ENCODE results near the gene MGME1. TPM values are rescaled to one million over a fixed set of nuclear protein-coding genes. Genes with fewer than 3 reads are reported as not detected.
A peak's percentile ranks its signal among the peaks of the same experiment; 100 is the strongest.
"Not testable (repeated sequence)": the region's sequence is repeated elsewhere in the genome, so short reads cannot be mapped to it uniquely, and the experiment has no call there.

MGME1 gene
- total RNA-seq, 1 donor from 2014 or later = 12.8 TPM

DNA sequence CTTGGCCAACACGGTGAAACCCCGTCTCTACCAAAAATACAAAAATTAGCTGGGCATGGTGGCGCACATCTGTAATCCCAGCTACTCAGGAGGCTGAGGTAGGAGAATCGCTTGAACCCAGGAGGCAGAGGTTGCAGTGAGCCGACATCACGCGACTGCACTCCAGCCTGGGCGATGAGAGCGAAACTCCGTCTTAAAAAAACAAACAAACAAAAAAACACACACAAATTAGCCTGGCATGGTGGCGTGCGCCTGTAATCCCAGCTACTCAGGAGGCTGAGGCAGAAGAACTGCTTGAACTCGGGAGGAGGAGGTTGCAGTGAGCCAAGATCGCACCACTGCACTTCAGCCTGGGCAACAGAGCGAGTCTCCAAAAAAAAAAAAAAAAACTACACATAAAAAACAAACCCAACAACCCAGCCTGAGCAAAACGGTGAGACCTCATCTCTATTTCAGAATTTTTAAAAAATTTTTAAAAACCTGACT, 8.4 kb upstream of the MGME1 start:
- ATAC-seq = not testable (repeated sequence)

- no peak for ATAC-seq
Observed at GRCh38 chr20:17960927-17961586, 7.8 kb upstream of the MGME1 start.

DNA sequence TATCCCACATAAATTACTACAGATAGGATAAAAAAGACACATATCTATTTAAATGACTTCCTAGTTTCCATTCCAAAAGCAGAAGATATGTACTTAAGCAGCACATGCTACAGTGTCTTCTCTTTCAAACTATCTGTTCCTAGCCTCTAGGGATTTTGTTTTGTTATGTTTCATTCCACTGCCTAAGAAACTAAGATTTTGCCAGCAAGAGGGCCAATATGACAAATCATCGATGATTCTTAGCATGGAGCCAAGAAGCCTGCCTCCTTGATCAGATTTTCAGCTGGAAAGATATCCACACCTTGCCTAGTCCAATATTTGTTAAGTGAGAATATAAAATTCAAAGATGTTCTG, 7.3 kb upstream of the MGME1 start:
- no peak for ATAC-seq

DNA sequence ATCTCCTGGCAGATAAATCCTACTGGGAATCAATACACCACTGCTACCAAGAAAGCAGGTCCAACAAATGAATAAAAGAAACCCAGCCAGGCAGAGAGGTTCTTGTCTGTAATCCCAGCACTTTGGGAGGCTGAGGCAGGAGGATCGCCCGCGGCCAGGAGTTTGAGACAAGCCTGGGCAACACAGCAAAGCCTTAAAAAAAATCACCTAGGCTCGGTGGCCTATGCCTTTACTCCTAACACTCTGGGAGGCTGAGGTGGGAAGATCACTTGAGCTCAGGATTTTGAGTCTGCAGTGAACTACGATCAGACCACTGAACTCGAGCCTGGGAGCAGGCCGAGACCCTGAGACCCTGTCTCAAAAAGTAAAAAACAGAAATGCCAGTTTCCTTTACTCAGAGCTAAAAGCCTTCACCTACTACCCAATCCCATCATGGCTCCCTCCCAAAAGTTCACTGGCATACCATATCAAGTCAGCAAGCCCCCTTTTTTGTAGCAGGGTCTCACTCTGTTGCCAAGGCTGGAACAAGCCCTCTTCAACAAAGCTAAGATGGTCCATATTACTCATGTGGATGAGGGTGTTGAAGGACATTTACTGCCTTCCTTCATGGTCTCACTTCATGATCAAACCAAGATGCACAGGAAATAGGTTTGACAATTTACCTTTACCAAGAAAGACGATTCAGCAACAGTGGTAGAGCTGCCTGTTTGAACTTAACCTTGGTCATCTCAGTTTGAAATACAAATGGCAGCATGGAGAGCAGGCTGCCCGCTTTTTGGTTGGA, 5.5 kb upstream of the MGME1 start:
- no peak for ATAC-seq

DNA sequence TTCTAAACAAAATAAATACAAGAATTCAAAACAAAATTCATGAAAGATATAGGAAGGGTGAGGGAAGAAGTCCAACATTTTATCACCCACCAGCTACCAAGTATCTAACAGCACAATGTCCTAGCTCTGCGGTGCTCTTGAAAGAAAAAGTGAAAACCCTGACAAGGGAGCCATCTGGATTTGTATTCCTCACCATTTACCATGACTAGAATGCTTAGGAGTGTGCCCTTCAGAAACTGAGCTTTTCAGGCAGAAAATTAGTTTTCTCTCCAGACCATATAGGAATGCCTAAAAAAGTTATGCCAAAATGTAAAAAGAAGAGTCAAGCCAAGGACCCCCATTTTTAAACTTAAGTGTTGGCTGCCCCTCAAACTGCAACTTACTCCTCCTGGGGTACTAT, 4.7 kb upstream of the MGME1 start:
- ATAC-seq = no peak

- ATAC-seq = no peak
Observed at GRCh38 chr20:17964632-17965031, 4.2 kb upstream of the MGME1 start.

GRCh38 chr20:17965042-17965697, 3.6 kb upstream of the MGME1 start:
- no peak for ATAC-seq

- ATAC-seq = no peak
Observed at GRCh38 chr20:17966432-17967310, 2.1 kb upstream of the MGME1 start.

GRCh38 chr20:17967521-17968365, 1.1 kb upstream of the MGME1 start:
- ATAC-seq = no peak

DNA sequence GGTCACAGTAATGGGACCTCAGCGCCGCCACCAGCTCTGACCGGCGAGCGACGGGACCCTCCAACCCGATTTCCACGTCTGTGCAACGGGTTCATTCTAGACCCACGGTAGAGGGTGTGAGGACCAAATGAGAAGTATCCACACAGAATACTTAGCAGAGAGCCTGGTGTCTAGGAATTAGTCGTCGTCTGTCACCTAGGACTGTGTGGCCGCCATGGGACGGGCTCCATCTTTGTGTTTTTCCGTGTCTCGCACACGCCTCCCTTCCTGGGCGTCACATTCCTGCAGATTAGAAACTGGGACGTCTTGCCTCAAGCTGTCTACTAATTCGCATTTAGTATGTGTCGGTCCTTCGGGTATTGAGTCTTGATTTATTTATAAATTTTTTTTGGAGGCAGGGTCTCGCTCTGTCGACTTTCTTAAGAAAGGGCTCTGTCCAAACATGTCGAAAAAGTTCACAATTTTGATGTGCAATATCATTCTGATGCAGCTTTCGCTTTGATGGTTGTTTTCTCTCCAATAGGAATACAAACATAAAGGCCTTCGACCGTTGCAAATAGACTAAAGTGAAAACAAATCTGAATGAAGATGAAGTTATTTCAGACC, 563 bp downstream of the MGME1 start:
- peak; percentile 21 for ATAC-seq

DNA sequence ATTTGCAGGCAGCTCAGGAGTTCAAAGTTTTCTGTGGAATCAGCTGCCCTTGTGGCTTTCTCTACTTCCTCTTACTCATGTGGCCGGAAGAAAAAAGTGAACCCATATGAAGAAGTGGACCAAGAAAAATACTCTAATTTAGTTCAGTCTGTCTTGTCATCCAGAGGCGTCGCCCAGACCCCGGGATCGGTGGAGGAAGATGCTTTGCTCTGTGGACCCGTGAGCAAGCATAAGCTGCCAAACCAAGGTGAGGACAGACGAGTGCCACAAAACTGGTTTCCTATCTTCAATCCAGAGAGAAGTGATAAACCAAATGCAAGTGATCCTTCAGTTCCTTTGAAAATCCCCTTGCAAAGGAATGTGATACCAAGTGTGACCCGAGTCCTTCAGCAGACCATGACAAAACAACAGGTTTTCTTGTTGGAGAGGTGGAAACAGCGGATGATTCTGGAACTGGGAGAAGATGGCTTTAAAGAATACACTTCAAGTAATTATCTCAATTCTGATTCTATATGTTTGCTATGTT, 1.1 kb downstream of the MGME1 start:
- ATAC-seq = no peak

DNA sequence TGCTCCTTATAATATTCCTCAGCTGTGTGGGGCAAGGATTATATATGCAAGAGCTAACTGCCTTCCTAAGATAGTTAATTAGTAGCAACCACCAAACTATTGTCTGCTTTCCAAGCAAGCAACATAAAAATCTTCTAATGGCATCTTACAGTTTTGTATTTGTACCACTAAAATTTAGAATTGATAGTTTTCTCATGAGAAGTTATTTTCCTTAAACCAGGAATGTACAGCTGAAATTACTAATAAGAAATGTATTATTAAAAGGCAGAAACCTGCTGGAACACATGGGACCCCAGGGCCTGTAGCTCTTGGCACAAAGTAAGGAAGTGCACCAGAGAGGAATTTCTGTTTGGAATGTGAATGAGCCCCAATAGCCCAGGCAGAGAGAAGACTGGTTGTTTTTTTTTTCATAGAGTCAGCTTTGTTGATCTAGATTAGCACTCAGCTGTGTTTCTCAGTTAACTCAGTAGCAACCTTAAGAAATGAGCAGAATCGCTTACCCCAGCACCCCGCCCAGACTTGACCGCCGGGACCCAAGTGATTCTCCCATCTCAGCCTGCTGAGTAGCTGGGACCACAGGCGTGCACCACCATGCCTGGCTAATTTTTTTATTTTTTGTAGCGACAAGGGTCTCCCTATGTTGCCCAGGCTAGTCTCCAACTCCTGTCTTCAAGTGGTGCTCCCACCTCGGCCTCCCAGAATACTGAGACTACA, 2.6 kb downstream of the MGME1 start:
- no peak for ATAC-seq

GRCh38 chr20:17972121-17972520, 3.3 kb downstream of the MGME1 start:
- no peak for ATAC-seq

DNA sequence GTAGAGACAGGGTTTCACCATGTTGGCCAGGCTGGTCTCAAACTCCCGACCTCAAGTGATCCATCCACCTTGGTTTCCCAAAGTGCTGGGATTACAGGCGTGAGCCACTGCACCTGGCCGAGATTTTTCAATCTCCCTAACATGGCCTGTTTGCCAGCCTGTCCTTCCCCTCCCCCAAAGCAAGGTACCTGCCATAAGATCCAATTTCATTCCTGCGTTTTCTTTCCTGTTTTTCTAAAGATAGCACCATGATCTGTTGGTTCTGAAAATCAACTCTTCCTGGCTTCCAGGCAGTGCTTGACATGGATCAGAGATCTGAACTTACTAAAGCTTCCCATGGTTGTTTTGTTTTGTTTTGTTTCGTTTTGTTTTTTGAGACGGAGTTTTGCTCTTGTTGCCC, 7.5 kb downstream of the MGME1 start:
- ATAC-seq = no peak

DNA sequence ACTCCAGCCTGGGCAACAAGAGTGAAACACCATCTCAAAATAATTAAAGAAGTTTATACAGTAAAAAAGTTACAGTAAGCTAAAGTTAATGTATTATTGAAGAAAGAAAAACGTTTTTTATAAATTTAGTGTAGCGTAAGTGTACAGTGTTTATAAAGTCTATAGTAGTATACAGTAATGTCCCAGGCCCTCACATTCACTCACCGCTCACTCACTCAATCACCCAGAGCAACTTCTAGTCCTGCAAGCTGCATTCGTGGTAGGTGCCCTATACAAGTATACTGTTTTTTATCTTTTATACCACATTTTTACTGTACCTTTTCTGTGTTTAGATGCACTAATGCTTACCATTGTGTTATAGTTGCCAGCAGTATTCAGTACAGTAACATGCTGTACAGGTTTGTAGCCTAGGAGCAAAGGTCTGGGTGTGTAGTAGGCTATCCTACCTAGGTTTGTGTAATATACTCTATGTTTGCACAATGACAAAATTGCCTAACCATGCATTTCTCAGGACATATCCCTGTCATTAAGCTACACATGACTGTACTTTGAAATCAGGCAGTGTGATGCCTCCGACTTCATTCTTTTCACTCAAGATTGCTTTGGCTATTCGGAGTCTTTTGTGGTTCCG, 16.7 kb downstream of the MGME1 start:
- peak; percentile 92 for ATAC-seq

GRCh38 chr20:17987988-17988387, 19.2 kb downstream of the MGME1 start:
- ATAC-seq = no peak

DNA sequence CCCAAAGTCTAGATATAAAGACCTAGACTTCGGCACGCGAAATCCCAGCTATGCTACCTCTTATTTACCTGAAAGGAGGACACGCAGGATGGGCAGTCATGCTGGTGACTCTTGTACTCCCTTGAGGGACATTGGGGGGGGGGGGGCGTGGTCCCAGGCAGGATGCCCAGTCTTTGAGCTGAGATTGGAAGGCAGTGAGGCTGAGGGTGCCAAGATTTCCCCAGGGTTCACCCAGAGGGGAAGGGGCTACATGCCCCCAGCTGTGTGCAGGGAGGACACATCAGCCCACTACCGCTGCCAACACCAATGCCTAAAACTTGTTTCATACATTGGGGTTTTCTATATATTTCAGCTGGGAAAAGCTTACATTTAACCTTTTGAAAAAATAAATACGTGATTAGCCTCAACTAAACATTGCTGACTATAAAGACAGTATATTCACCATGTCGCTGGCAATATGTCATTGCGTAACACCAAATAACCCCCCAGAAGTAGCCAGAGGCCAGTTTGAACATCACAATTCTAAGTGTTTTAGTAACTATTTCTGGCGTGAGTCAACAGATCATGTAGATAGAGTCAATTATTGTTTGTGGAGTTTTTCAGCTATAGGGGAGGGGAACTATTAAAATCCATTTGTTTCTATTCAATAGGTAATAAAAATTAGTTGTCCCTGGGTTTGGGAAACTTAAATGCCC, 21.6 kb downstream of the MGME1 start:
- ATAC-seq = no peak

GRCh38 chr20:17992224-17992637, 23.4 kb downstream of the MGME1 start:
- no peak for ATAC-seq

DNA sequence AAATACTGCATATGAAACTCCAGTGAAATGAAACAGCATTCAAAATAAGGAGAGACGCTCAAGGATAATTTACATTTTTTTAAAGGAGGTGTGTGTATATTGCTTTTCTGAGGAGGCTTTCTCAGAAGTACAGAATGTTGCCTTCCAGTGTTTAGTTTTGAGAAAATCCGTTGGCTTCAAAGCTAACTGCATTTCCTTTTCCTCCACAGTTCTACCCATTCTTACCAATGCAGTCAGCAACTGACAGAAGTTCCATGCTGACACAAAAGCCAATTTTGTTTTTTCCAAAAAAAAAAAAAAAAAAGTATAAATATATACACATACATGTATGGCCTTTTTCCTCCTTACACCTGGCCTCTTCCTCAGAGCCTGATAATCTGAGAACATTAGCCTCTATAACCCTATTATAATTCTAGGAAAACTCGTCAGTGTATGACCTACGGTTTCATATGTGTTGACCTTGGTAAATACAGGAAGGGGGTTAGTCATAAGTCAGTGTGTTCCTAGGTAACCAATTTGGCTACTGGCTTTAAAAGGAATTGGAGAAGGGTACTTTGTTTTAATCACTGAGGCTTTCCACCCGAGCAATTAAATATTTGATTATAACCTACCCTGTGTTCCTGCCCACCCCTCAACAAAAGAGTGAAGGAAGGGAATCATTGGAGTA, 24.2 kb downstream of the MGME1 start:
- ATAC-seq = no peak
